ENCODE data around the gene SPATS2L.

The SPATS2L gene

DNA sequence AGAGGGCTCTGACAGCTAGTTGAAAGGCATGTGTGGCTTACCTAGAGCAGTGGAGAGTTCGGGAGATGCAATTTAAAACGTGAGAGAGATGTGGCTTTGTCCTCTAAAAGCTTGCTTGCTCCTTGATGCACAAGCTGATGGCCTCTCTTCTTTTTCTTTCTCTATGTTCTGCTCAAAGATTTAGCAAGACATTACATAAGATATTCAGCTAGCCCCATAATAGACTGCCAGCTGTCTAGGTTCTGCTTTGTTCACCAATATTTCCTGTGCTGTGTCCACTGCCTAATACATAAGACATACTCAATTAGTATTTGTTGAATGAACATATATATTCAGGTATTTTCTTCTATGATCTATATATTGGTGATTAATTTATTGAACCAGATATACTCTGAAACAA is 31.1 kb downstream of the SPATS2L start:
- TF ChIP-seq, protein P1, sequence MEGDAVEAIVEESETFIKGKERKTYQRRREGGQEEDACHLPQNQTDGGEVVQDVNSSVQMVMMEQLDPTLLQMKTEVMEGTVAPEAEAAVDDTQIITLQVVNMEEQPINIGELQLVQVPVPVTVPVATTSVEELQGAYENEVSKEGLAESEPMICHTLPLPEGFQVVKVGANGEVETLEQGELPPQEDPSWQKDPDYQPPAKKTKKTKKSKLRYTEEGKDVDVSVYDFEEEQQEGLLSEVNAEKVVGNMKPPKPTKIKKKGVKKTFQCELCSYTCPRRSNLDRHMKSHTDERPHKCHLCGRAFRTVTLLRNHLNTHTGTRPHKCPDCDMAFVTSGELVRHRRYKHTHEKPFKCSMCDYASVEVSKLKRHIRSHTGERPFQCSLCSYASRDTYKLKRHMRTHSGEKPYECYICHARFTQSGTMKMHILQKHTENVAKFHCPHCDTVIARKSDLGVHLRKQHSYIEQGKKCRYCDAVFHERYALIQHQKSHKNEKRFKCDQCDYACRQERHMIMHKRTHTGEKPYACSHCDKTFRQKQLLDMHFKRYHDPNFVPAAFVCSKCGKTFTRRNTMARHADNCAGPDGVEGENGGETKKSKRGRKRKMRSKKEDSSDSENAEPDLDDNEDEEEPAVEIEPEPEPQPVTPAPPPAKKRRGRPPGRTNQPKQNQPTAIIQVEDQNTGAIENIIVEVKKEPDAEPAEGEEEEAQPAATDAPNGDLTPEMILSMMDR (IDR thresholded peaks at IDR 0.05; ENCODE audit: low read length): no peak
- no peak for TF ChIP-seq EZH2phosphoT487 (IDR thresholded peaks at IDR 0.05; ENCODE audit: low read length)
- TF ChIP-seq EZH2 (optimal IDR thresholded peaks at IDR 0.05; ENCODE audit: low read depth, low read length): no peak
- H3K9ac ChIP-seq (ENCODE audit: low read length): no peak overlapping the region
- peaks cover 77% of the 10 kb centered on the region for H3K79me2 ChIP-seq (ENCODE audit: low read length)
- no peak overlapping the region for H2AFZ ChIP-seq (ENCODE audit: low read length)
- no peaks in the 10 kb centered on the region for H3K9me3 ChIP-seq (replicated peaks; ENCODE audit: insufficient read depth, low read length)
- H3K4me3 ChIP-seq (ENCODE audit: low read length): no peak overlapping the region
- H3F3A ChIP-seq (ENCODE audit: insufficient read depth, low read length): 0 out of 2 replicates have a peak, but pooled peaks cover 4% of the 10 kb centered on the region
- no peaks in the 10 kb centered on the region for H3K36me3 ChIP-seq (replicated peaks; ENCODE audit: insufficient read depth, low read length)
- DNase-seq: no peak
- no peak overlapping the region for H3K27ac ChIP-seq (ENCODE audit: low read length)
- no peaks in the 10 kb centered on the region for H3K9me2 ChIP-seq (replicated peaks; ENCODE audit: insufficient read depth, low read length)
- peaks cover 24% of the 10 kb centered on the region for H3K4me1 ChIP-seq (ENCODE audit: low read length)
- H3K27me3 ChIP-seq (replicated peaks; ENCODE audit: insufficient read depth, low read length): no peaks in the 10 kb centered on the region
- H4K20me1 ChIP-seq (ENCODE audit: insufficient read depth, low read length): no peaks in the 10 kb centered on the region; the same call in 1 of the 2 replicates
- no peak overlapping the region for H3K4me2 ChIP-seq (ENCODE audit: low read depth, low read length)

DNA sequence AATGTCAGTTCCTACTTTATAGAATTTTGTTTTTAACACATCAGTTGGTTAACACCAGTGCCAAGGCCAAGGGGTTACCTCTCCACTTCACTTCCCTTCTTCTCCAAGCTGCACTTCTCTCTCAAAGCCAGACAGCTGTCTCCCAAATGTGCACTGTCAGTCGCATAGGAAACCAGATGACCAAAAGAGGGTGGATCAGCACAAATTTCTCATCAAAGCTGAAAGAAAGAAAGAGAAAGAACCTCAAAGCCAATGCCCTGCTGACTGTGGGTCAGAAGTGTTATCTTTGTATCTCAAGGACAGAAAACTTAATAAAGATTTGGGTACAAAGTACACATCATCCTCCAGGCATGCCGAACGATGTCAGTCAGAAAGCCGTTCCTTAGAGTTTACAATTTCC is 32.2 kb downstream of the SPATS2L start:
- Histone ChIP-seq H3K79me2 (ENCODE audit: low read length) (peaks cover 80% of the 10 kb centered on the region), H3K4me2 (ENCODE audit: low read depth, low read length) (no peak overlapping the region)

DNA sequence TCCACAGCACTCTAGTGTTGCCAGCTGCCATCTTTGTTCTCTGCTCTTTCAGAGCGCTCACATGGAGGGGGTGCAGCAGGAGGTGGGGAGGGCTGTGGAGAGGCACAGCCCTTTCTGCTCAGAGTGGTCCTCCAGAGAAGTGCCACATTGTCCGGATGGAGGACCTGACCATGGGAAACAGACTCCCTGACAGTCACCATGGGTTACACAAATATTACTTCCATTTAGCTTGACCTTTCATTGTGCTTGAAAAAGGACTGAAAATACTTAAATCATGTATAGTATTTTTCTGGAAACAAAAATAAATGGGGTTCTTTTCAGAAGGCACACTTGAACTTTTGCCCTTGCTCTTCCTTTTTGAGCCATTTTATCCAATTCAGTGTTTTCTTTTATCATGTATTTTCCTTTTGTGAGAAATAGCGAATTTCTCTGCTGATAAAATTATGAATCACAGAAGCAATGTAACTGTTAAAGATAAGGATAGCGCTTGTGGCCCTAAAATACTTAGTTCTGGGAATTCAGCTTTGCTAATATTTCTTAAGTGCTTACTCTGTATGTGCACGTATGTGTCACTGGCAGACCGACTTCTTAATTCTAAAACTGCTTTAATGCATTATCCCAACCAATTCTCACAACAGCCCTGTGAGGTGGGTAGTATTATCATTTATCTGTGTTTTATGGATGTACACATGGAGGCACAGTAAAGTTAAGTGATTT is 34.2 kb downstream of the SPATS2L start:
- Histone ChIP-seq H2AFZ (ENCODE audit: low read length) (no peak overlapping the region), H4K20me1 (ENCODE audit: insufficient read depth, low read length) (no peaks in the 10 kb centered on the region; the same call in 1 of the 2 replicates), H3K36me3 (replicated peaks; ENCODE audit: insufficient read depth, low read length) (no peaks in the 10 kb centered on the region), H3K4me1 (ENCODE audit: low read length) (peaks cover 24% of the 10 kb centered on the region), H3K4me2 (ENCODE audit: low read depth, low read length) (no peak overlapping the region), H3F3A (ENCODE audit: insufficient read depth, low read length) (0 out of 2 replicates have a peak, but pooled peaks cover 4% of the 10 kb centered on the region), H3K79me2 (ENCODE audit: low read length) (peaks cover 87% of the 10 kb centered on the region), H3K9me2 (replicated peaks; ENCODE audit: insufficient read depth, low read length) (no peaks in the 10 kb centered on the region), H3K9ac (ENCODE audit: low read length) (no peak overlapping the region), H3K27ac (ENCODE audit: low read length) (no peak overlapping the region), H3K9me3 (replicated peaks; ENCODE audit: insufficient read depth, low read length) (no peaks in the 10 kb centered on the region), H3K4me3 (ENCODE audit: low read length) (no peak overlapping the region), H3K27me3 (replicated peaks; ENCODE audit: insufficient read depth, low read length) (no peaks in the 10 kb centered on the region)
- DNase-seq: no peak
- TF ChIP-seq, protein P1 (IDR thresholded peaks at IDR 0.05; ENCODE audit: low read length): no peak
- no peak for TF ChIP-seq EZH2phosphoT487 (IDR thresholded peaks at IDR 0.05; ENCODE audit: low read length)

More for the DNA sequence above, 32.2 kb downstream of the SPATS2L start:
- H3K36me3 ChIP-seq (replicated peaks; ENCODE audit: insufficient read depth, low read length): no peaks in the 10 kb centered on the region
- H3K4me1 ChIP-seq (ENCODE audit: low read length): peaks cover 24% of the 10 kb centered on the region
- no peaks in the 10 kb centered on the region; the same call in 1 of the 2 replicates for H4K20me1 ChIP-seq (ENCODE audit: insufficient read depth, low read length)
- DNase-seq: peak; percentile 45
- no peaks in the 10 kb centered on the region for H3K9me2 ChIP-seq (replicated peaks; ENCODE audit: insufficient read depth, low read length)
- H3K9me3 ChIP-seq (replicated peaks; ENCODE audit: insufficient read depth, low read length): no peaks in the 10 kb centered on the region
- H3K9ac ChIP-seq (ENCODE audit: low read length): no peak overlapping the region
- no peak overlapping the region for H2AFZ ChIP-seq (ENCODE audit: low read length)
- no peak overlapping the region for H3K4me3 ChIP-seq (ENCODE audit: low read length)
- TF ChIP-seq, protein P1 (IDR thresholded peaks at IDR 0.05; ENCODE audit: low read length): no peak
- no peak for TF ChIP-seq EZH2phosphoT487 (IDR thresholded peaks at IDR 0.05; ENCODE audit: low read length)
- TF ChIP-seq EZH2 (optimal IDR thresholded peaks at IDR 0.05; ENCODE audit: low read depth, low read length): no peak
- H3K27me3 ChIP-seq (replicated peaks; ENCODE audit: insufficient read depth, low read length): no peaks in the 10 kb centered on the region
- no peak overlapping the region for H3K27ac ChIP-seq (ENCODE audit: low read length)
- H3F3A ChIP-seq (ENCODE audit: insufficient read depth, low read length): 0 out of 2 replicates have a peak, but pooled peaks cover 4% of the 10 kb centered on the region

Data from MM.1S (cell line).